ENCODE data around the gene ATP6V1B1. TPM values are rescaled to one million over a fixed set of nuclear protein-coding genes. Genes with fewer than 3 reads are reported as not detected.

Gene ATP6V1B1
- total and polyA plus RNA-seq, 9 of the 15 experiments (the other 6 are each of a cell fraction or from before 2014, with no cell fraction given), result not detected

GRCh38 chr2:70936165-70936978 is 672 bp downstream of the ATP6V1B1 start (continued):
- no peak for TF ChIP-seq NR3C1 (CRISPR knock-in tag; IDR thresholded peaks at IDR 0.05)

GRCh38 chr2:70936979-70937811 is 1.5 kb downstream of the ATP6V1B1 start:
- no peaks in the 10 kb centered on the region for H3K9me3 ChIP-seq (replicated peaks; ENCODE audit: control insufficient read depth, insufficient read depth, low read depth, low read length)
- intact Hi-C loops (cut with micrococcal nuclease) (no loop called here), in situ Hi-C loops (cut with MboI) (no loop called here)
- peaks cover 10 to 53% of the 10 kb centered on the region in 2 experiments; a peak in 3 of 5 replicates for H3K27me3 ChIP-seq (ENCODE audit: control insufficient read depth in 2 of 2, insufficient read depth in 2 of 2, low read length in 2 of 2)
- CTCF ChIA-PET (ENCODE audit: low intra/inter-chr PET ratio), result no interaction called here
- peaks cover 0 to 9% of the 10 kb centered on the region in 2 experiments; a peak in 2 of 5 replicates for H3K4me1 ChIP-seq (replicated peaks in 1 of 2; ENCODE audit: control insufficient read depth in 2 of 2, insufficient read depth in 2 of 2, low read length in 2 of 2)
- POLR2A ChIA-PET, result no interaction called here
- no peaks in the 10 kb centered on the region for H3K36me3 ChIP-seq (ENCODE audit: control insufficient read depth, insufficient read depth, low read length)
- H3K4me3 ChIP-seq, result no peak overlapping the region
- WGBS (ENCODE audit: insufficient coverage, low coverage, missing lambda C conversion rate), result 0% methylated on average over 8 of the region's 10 CpGs
- BruUV-seq (replicated peaks), result no TSS peak
- DNase-seq (ENCODE audit: extremely low read depth in 1 of 4, low spot score in 3 of 4) (no peak), FAIRE-seq (no peak), ATAC-seq (no peak)
- peaks cover 7% of the 10 kb centered on the region for H3K9me1 ChIP-seq (ENCODE audit: control insufficient read depth, insufficient read depth, low read length)
- H3K27ac ChIP-seq (ENCODE audit: extremely low read depth, low read depth, low read length), result no peak overlapping the region
- H3K4me2 ChIP-seq (ENCODE audit: insufficient read depth, low read length), result no peak overlapping the region
- peaks cover 6% of the 10 kb centered on the region; the same call in 1 of the 2 replicates for H4K20me1 ChIP-seq (replicated peaks; ENCODE audit: control insufficient read depth, insufficient read depth, low read length)
- no peaks in the 10 kb centered on the region for H3K79me2 ChIP-seq (ENCODE audit: control insufficient read depth, insufficient read depth, low read length)
- no peak overlapping the region for H2AFZ ChIP-seq (ENCODE audit: low read depth, low read length)
- no peak overlapping the region for H3K9ac ChIP-seq (ENCODE audit: insufficient read depth in 1 of 2, low read depth in 2 of 2, low read length in 2 of 2)
- TF ChIP-seq SREBF1 (IDR thresholded peaks at IDR 0.05; ENCODE audit: borderline replicate concordance, low read depth, low read length) (no peak), THRAP3 (IDR thresholded peaks at IDR 0.05; ENCODE audit: borderline replicate concordance) (no peak), ATF6 (CRISPR knock-in tag; IDR thresholded peaks at IDR 0.05) (no peak), PHB (CRISPR knock-in tag; IDR thresholded peaks at IDR 0.05) (no peak), CC2D1A (IDR thresholded peaks at IDR 0.05) (no peak), SMAD2 (IDR thresholded peaks at IDR 0.05; ENCODE audit: low read depth, low read length) (no peak), CEBPZ (IDR thresholded peaks at IDR 0.05; ENCODE audit: borderline replicate concordance, low read depth, low read length) (no peak), ZNF174 (CRISPR knock-in tag; IDR thresholded peaks at IDR 0.05) (no peak), HOMEZ (CRISPR knock-in tag; IDR thresholded peaks at IDR 0.05) (no peak)
